K562 (cell line): ENCODE results near the gene BHLHE23. TPM values are rescaled to one million over a fixed set of nuclear protein-coding genes. Genes with fewer than 3 reads are reported as not detected.

Source experiments
- ATAC-seq: fragments of 200-7000 bp; cut with Tn5 transposase; 3 replicates; pipeline ENCODE4 v1.9.1; 2020; ENCODE audit warnings: moderate library complexity
- BruUV-seq: library from RNA; stranded (reverse); fragments of 400-500 nt; replicated peaks from 2 replicates; lab custom pipeline; 2021; lab: Mats Ljungman, UMichigan
- CTCF ChIA-PET: fragments of 300-600 bp; formaldehyde crosslinking; extraction: SDS; loops from one replicate; lab custom pipeline; 2021; ENCODE audit warnings: low intra/inter-chr PET ratio; lab: Yijun Ruan, JAX
- POLR2A ChIA-PET: fragments of 300-600, 350-650 bp; sonication (Branson Sonifier 250); formaldehyde crosslinking; extraction: SDS; loops from one replicate; lab custom pipeline; 2021; ENCODE audit warnings: antibody characterized with exemption, inconsistent platforms; lab: Yijun Ruan, JAX
- DNase-seq, 4 experiments: peaks; one replicate each; pipeline versions ENCODE4 v3.0.0 to v3.0.0-alpha.2; 2011 to 2018; ENCODE audit warnings: low spot score in 3 of 4, mixed read lengths in 3 of 4; ENCODE audit errors: extremely low read depth in 1 of 4
- FAIRE-seq: peaks from 2 replicates; lab custom pipeline; 2011; peaks lifted over from hg19 to GRCh38; lab: Jason Lieb, UNC
- H2AFZ ChIP-seq: 2 replicates; pipeline ENCODE4 v1.6.0; 2011; ENCODE audit warnings: low read depth, low read length, control low read depth, inconsistent platforms
- H3K27ac ChIP-seq: fragments of 200-600 bp; 3 replicates; pipeline ENCODE4 v1.8.0; 2011; ENCODE audit warnings: low read depth, mild to moderate bottlenecking, control low read depth, inconsistent platforms, low read length, moderate library complexity, mixed read lengths; ENCODE audit errors: extremely low read depth
- H3K27me3 ChIP-seq, 2 experiments: fragments of 300-600 bp in 1 of 2; 2 replicates in 1 of 2; 3 replicates in 1 of 2; pipeline versions ENCODE4 v1.6.0 to v1.8.0; 2011; ENCODE audit warnings: inconsistent platforms in 2 of 2, low read length in 2 of 2, mild to moderate bottlenecking in 1 of 2, mixed read lengths in 1 of 2, moderate library complexity in 1 of 2; ENCODE audit not compliant: control insufficient read depth in 2 of 2, insufficient read depth in 2 of 2
- H3K36me3 ChIP-seq: fragments of 300-600 bp; 3 replicates; pipeline ENCODE4 v1.8.0; 2011; ENCODE audit warnings: mild to moderate bottlenecking, low read length, inconsistent platforms; ENCODE audit not compliant: control insufficient read depth, insufficient read depth
- H3K4me1 ChIP-seq, 2 experiments: fragments of 200-600 bp in 1 of 2; replicated peaks in 1 of 2; 2 replicates in 1 of 2; 3 replicates in 1 of 2; pipeline versions ENCODE4 v1.5.1 to v1.8.0; 2011; ENCODE audit warnings: inconsistent platforms in 2 of 2, low read length in 2 of 2, mild to moderate bottlenecking in 1 of 2, mixed read lengths in 1 of 2, moderate library complexity in 1 of 2; ENCODE audit not compliant: control insufficient read depth in 2 of 2, insufficient read depth in 2 of 2
- H3K4me2 ChIP-seq: 2 replicates; pipeline ENCODE4 v1.6.1; 2011; ENCODE audit warnings: low read length, control low read depth, inconsistent platforms, mixed read lengths; ENCODE audit not compliant: insufficient read depth
- H3K4me3 ChIP-seq: fragments of 200-600 bp; sonication (generic), shearing (Covaris generic); 2 replicates; pipeline ENCODE4 v1.5.1; 2016; ENCODE audit warnings: control low read depth, inconsistent platforms
- H3K79me2 ChIP-seq: fragments of 200-600 bp; 3 replicates; pipeline ENCODE4 v1.8.0; 2011; ENCODE audit warnings: low read length, inconsistent platforms; ENCODE audit not compliant: control insufficient read depth, insufficient read depth
- H3K9ac ChIP-seq, 2 experiments: 2 replicates each; pipeline versions ENCODE4 v1.6.0 to v1.6.1; 2011; ENCODE audit warnings: low read depth in 2 of 2, low read length in 2 of 2, control low read depth in 1 of 2, inconsistent platforms in 1 of 2, mild to moderate bottlenecking in 1 of 2, mixed read lengths in 1 of 2; ENCODE audit not compliant: insufficient read depth in 1 of 2
- H3K9me1 ChIP-seq: one replicate; pipeline ENCODE4 v1.6.0; 2011; ENCODE audit warnings: inconsistent platforms, mild to moderate bottlenecking, low read length, moderate library complexity; ENCODE audit not compliant: control insufficient read depth, insufficient read depth
- H3K9me3 ChIP-seq: replicated peaks from 2 replicates; pipeline ENCODE4 v1.5.1; 2011; ENCODE audit warnings: low read depth, low read length, inconsistent platforms; ENCODE audit not compliant: control insufficient read depth, insufficient read depth
- H4K20me1 ChIP-seq: replicated peaks from 2 replicates; pipeline ENCODE4 v1.6.1; 2011; ENCODE audit warnings: low read length, inconsistent platforms, mixed read lengths; ENCODE audit not compliant: control insufficient read depth, insufficient read depth
- ETV5 ChIP-seq: sonication (generic); formaldehyde crosslinking; IDR thresholded peaks from 2 replicates; pipeline ENCODE4 v1.4.0; 2020; ENCODE audit warnings: low read depth, mild to moderate bottlenecking, missing genetic modification reagents
- HMGXB4 ChIP-seq: sonication (generic); formaldehyde crosslinking; IDR thresholded peaks from 2 replicates; pipeline ENCODE4 v1.8.1; 2023; ENCODE audit warnings: mild to moderate bottlenecking, missing genetic modification reagents
- KDM4B ChIP-seq, 2 experiments: fragments of 450-650 bp in 1 of 2; sonication (generic) in 1 of 2; IDR thresholded peaks; 2 replicates each; pipeline ENCODE4 v1.6.1; 2016 to 2017; ENCODE audit warnings: borderline replicate concordance in 2 of 2, antibody characterized with exemption in 1 of 2, low read depth in 1 of 2, mild to moderate bottlenecking in 1 of 2
- MIER1 ChIP-seq: fragments of 450-650 bp; IDR thresholded peaks from 2 replicates; pipeline ENCODE4 v1.6.1; 2016; ENCODE audit warnings: antibody characterized with exemption, mild to moderate bottlenecking, low read depth
- XRCC5 ChIP-seq: fragments of 200-400 bp; formaldehyde crosslinking; IDR thresholded peaks from 2 replicates; pipeline ENCODE4 v1.6.1; 2017; ENCODE audit warnings: low read depth, mild to moderate bottlenecking, low read length
- YY1 ChIP-seq, 3 experiments: IDR thresholded peaks; 2 replicates each; pipeline ENCODE4 v1.6.1; 2011; ENCODE audit warnings: low read length in 2 of 3, mild to moderate bottlenecking in 2 of 3, moderate library complexity in 2 of 3, borderline replicate concordance in 1 of 3, control low read depth in 1 of 3, low read depth in 1 of 3; ENCODE audit not compliant: insufficient read depth in 3 of 3, insufficient replicate concordance in 2 of 3, control insufficient read depth in 1 of 3, insufficient read length in 1 of 3; ENCODE audit errors: extremely low read depth in 1 of 3
- ZNF121 ChIP-seq: sonication (generic); formaldehyde crosslinking; conservative IDR thresholded peaks from 2 replicates; pipeline ENCODE4 v1.8.0; 2022; ENCODE audit warnings: missing genetic modification reagents
- ZNF212 ChIP-seq: fragments of 450-650 bp; formaldehyde crosslinking; IDR thresholded peaks from 2 replicates; pipeline ENCODE4 v1.4.0; 2020; ENCODE audit warnings: mild to moderate bottlenecking
- ZNF263 ChIP-seq: sonication (generic); formaldehyde crosslinking; IDR thresholded peaks from 2 replicates; pipeline ENCODE4 v1.8.0; 2022; ENCODE audit warnings: mild to moderate bottlenecking, missing genetic modification reagents, borderline replicate concordance
- whole genome bisulfite sequencing: fragments of 100-300 bp; shearing (Covaris generic); methylation state at CpG from one replicate; pipeline ENCODE4 v1.1.6; 2016; ENCODE audit warnings: low coverage, mixed read lengths; ENCODE audit not compliant: insufficient coverage; ENCODE audit errors: missing lambda C conversion rate; 5-methylcytosine and 5-hydroxymethylcytosine counted together
- in situ Hi-C: fragments of 300-500 bp; cut with MboI; formaldehyde crosslinking; loops from 4 replicates; pipeline ENCODE4 v1.15.0; 2018; ENCODE audit warnings: inconsistent platforms, mixed read lengths
- intact Hi-C: fragments of 100-400 bp; cut with micrococcal nuclease; formaldehyde crosslinking; loops from 2 replicates; pipeline ENCODE4 v1.14.2; 2022
- polyA plus RNA-seq, 8 experiments: library from polyadenylated mRNA; depleted of rRNA in 4 of 8; stranded (reverse) in 5 of 8; unstranded in 3 of 8; fragments of >200 nt; fragmentation: Nextera tagmentation in 2 of 8; fragmentation: Illumina TruSeq in 1 of 8; extraction: Ambion mirVana in 2 of 8; extraction: Trizol in 1 of 8; gene quantifications; 2 replicates each; pipeline versions ENCODE4 v1.2.1 to v1.2.3, GENCODE V29; 2011 to 2014; ENCODE audit warnings: inconsistent platforms in 1 of 8, missing spikeins in 1 of 8
- total RNA-seq, 7 experiments: library from RNA; depleted of rRNA in 6 of 7; stranded (reverse); fragments of >200 nt in 6 of 7; fragmentation: Illumina TruSeq in 2 of 7; extraction: Trizol in 2 of 7; gene quantifications; 2 replicates each; pipeline versions ENCODE4 v1.2.1 to v1.2.3, GENCODE V29; 2011 to 2021; ENCODE audit warnings: low replicate concordance in 1 of 7
- TF ChIP-seq, protein P1 (sequence below): fragments of 450-650 bp; formaldehyde crosslinking; IDR thresholded peaks from 2 replicates; pipeline ENCODE4 v1.4.0; 2020; ENCODE audit warnings: mild to moderate bottlenecking, mixed read lengths
- TF ChIP-seq, protein P2 (sequence below): IDR thresholded peaks from 3 replicates; pipeline ENCODE4 v1.6.1; 2011; ENCODE audit warnings: borderline replicate concordance, mild to moderate bottlenecking; ENCODE audit not compliant: insufficient read length, insufficient read depth

Gene BHLHE23
- total and polyA plus RNA-seq, 9 of the 15 experiments (the other 6 are each of a cell fraction or from before 2014, with no cell fraction given) = not detected

- no TSS peak for BruUV-seq
- peaks cover 0 to 8% of the 10 kb centered on the region in 2 experiments; a peak in 3 of 5 replicates for H3K4me1 ChIP-seq
- intact Hi-C loops = no loop called here
- H3K9me3 ChIP-seq = no peaks in the 10 kb centered on the region
- TF ChIP-seq, protein P1, sequence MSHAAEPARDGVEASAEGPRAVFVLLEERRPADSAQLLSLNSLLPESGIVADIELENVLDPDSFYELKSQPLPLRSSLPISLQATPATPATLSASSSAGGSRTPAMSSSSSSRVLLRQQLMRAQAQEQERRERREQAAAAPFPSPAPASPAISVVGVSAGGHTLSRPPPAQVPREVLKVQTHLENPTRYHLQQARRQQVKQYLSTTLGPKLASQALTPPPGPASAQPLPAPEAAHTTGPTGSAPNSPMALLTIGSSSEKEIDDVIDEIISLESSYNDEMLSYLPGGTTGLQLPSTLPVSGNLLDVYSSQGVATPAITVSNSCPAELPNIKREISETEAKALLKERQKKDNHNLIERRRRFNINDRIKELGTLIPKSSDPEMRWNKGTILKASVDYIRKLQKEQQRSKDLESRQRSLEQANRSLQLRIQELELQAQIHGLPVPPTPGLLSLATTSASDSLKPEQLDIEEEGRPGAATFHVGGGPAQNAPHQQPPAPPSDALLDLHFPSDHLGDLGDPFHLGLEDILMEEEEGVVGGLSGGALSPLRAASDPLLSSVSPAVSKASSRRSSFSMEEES (CRISPR knock-in tag) = no peak
- no peak for TF ChIP-seq ZNF121 (CRISPR knock-in tag)
- no peak for TF ChIP-seq HMGXB4 (CRISPR knock-in tag)
- TF ChIP-seq, protein P2, sequence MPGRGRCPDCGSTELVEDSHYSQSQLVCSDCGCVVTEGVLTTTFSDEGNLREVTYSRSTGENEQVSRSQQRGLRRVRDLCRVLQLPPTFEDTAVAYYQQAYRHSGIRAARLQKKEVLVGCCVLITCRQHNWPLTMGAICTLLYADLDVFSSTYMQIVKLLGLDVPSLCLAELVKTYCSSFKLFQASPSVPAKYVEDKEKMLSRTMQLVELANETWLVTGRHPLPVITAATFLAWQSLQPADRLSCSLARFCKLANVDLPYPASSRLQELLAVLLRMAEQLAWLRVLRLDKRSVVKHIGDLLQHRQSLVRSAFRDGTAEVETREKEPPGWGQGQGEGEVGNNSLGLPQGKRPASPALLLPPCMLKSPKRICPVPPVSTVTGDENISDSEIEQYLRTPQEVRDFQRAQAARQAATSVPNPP = no peak
- TF ChIP-seq KDM4B (IDR thresholded peaks at IDR 0.05; ENCODE audit: borderline replicate concordance in 2 of 2, low read depth in 1 of 2) = no peak
- no peak for TF ChIP-seq ZNF212 (CRISPR knock-in tag)
- no peak for TF ChIP-seq XRCC5
- TF ChIP-seq YY1 (IDR thresholded peaks at IDR 0.05; ENCODE audit: borderline replicate concordance in 1 of 3, control insufficient read depth in 1 of 3, extremely low read depth in 1 of 3, insufficient read depth in 3 of 3, insufficient read length in 1 of 3, insufficient replicate concordance in 2 of 3, low read depth in 1 of 3, low read length in 2 of 3) = no peak
- no peak for TF ChIP-seq ZNF263
- no peak for TF ChIP-seq MIER1
- no peak for TF ChIP-seq ETV5 (CRISPR knock-in tag)
- TF ChIP-seq, all 486 proteins: peak for 0
- DNase-seq (no peak), ATAC-seq (no peak), FAIRE-seq (no peak)
- no peak overlapping the region for H3K4me2 ChIP-seq
- ChIA-PET POLR2A (no interaction called here), CTCF (no interaction called here)
- no peaks in the 10 kb centered on the region for H3K36me3 ChIP-seq
- H3K4me3 ChIP-seq = no peak overlapping the region
- peaks cover 21 to 85% of the 10 kb centered on the region in 2 experiments for H3K27me3 ChIP-seq
- H3K9me1 ChIP-seq = peaks cover 4% of the 10 kb centered on the region
- no peak overlapping the region for H2AFZ ChIP-seq
- H3K9ac ChIP-seq = no peak overlapping the region; a peak in 1 of 4 replicates
- H4K20me1 ChIP-seq = peaks cover 5% of the 10 kb centered on the region
- H3K27ac ChIP-seq = no peak overlapping the region
- H3K79me2 ChIP-seq = no peaks in the 10 kb centered on the region
- in situ Hi-C loops = no loop called here
- 2% methylated on average over 17 of the region's 19 CpGs for WGBS
These were observed 42.9 kb upstream of the BHLHE23 start for GRCh38 chr20:63049561-63050221.
